Colonic mucosa (tissue), 4 donors: ENCODE data around the gene KATNIP. TPM values are rescaled to one million over a fixed set of nuclear protein-coding genes. Genes with fewer than 3 reads are reported as not detected.

Experiments used
- DNase-seq: peaks from one replicate; pipeline ENCODE4 v3.0.0-alpha.2; 2020
- H3K27ac ChIP-seq: fragments of 200-600 bp; one replicate; pipeline ENCODE4 v1.8.0; 2021
- H3K27me3 ChIP-seq: fragments of 200-600 bp; one replicate; pipeline ENCODE4 v1.8.0; 2021
- H3K36me3 ChIP-seq: fragments of 200-600 bp; one replicate; pipeline ENCODE4 v1.8.0; 2021
- H3K4me1 ChIP-seq: fragments of 200-600 bp; one replicate; pipeline ENCODE4 v1.8.0; 2021; ENCODE audit warnings: mild to moderate bottlenecking
- H3K4me3 ChIP-seq: fragments of 200-600 bp; one replicate; pipeline ENCODE4 v1.8.0; 2021
- H3K9ac ChIP-seq, 2 donors: one replicate each; pipeline ENCODE4 v1.7.0; 2013; ENCODE audit warnings: control low read depth in 2 of 2, low read depth in 2 of 2, low read length in 2 of 2
- H3K9me3 ChIP-seq: fragments of 200-600 bp; one replicate; pipeline ENCODE4 v1.8.0; 2021
- CTCF ChIP-seq: fragments of 200-600 bp; IDR thresholded peaks from one replicate; pipeline ENCODE4 v1.8.0; 2022; ENCODE audit warnings: antibody characterized with exemption, mild to moderate bottlenecking
- intact Hi-C: fragments of 100-400 bp; cut with DNase I; formaldehyde crosslinking; loops from one replicate; pipeline ENCODE4 v1.14.1; 2022
- total RNA-seq, 2 donors: library from RNA; stranded (reverse); fragmentation: NEBNext Ultra II Directional in 1 of 2; extraction: Animal tissue kit (Norgen Biotek cat#: 25700) in 1 of 2; gene quantifications; one replicate each; pipeline ENCODE4 v1.2.1, GENCODE V29; 2021
- donor health status: healthy.
- donor health status: DM: no; HTN: no; CAD: no.
- donor health status: DM: no; HTN: no; CAD: no.

KATNIP gene
- 10 to 100 TPM; 23.6 to 34.1 TPM for total RNA-seq

GRCh38 chr16:27549746-27550581, at the start of gene KATNIP, which contains the start of gene GTF3C1:
Gene KATNIP, plus strand, starts transcription at chr16:27550144. Its CDS starts 27 bp downstream, at chr16:27550171.
Gene GTF3C1, minus strand, starts transcription at chr16:27549913. Its CDS starts 23 bp downstream, at chr16:27549890.
- Histone ChIP-seq H3K9ac (peak within 1 kb of the TSS; percentile 70 to 95), H3K9me3 (no peaks in the 10 kb centered on the region), H3K27ac (peak within 1 kb of the TSS; percentile 53), H3K4me3 (peak within 1 kb of the TSS; percentile 90), H3K4me1 (peaks cover 12% of the 10 kb centered on the region), H3K36me3 (peaks cover 5% of the 10 kb centered on the region), H3K27me3 (no peaks in the 10 kb centered on the region)
- intact Hi-C loops, result no loop called here
- peak; percentile 100 for DNase-seq
- TF ChIP-seq CTCF, result no peak

GRCh38 chr16:27500801-27501200, 49.1 kb upstream of the KATNIP start:
- Histone ChIP-seq H3K36me3 (peaks cover 50% of the 10 kb centered on the region), H3K27me3 (no peaks in the 10 kb centered on the region)
- intact Hi-C loops, result no loop called here

GRCh38 chr16:27503662-27504061, 46.3 kb upstream of the KATNIP start:
- Histone ChIP-seq H3K4me1 (no peaks in the 10 kb centered on the region), H3K9ac (no peak overlapping the region), H3K9me3 (no peaks in the 10 kb centered on the region), H3K27me3 (no peaks in the 10 kb centered on the region), H3K4me3 (no peak overlapping the region), H3K27ac (no peak overlapping the region), H3K36me3 (peaks cover 70% of the 10 kb centered on the region)
- intact Hi-C loops, result no loop called here
- DNase-seq, result no peak
- TF ChIP-seq CTCF, result no peak

More at GRCh38 chr16:27500801-27501200, 49.1 kb upstream of the KATNIP start:
- Histone ChIP-seq H3K9me3 (no peaks in the 10 kb centered on the region), H3K27ac (no peak overlapping the region), H3K4me3 (no peak overlapping the region), H3K4me1 (no peaks in the 10 kb centered on the region), H3K9ac (no peak overlapping the region)
- DNase-seq, result no peak
- no peak for TF ChIP-seq CTCF

- H3K9ac ChIP-seq, result no peak overlapping the region
- peaks cover 58% of the 10 kb centered on the region for H3K36me3 ChIP-seq
- no peak overlapping the region for H3K27ac ChIP-seq
- DNase-seq, result no peak
- no peak for TF ChIP-seq CTCF
- no peaks in the 10 kb centered on the region for H3K9me3 ChIP-seq
- no peaks in the 10 kb centered on the region for H3K27me3 ChIP-seq
- no peak overlapping the region for H3K4me3 ChIP-seq
- H3K4me1 ChIP-seq, result no peaks in the 10 kb centered on the region
- intact Hi-C loops, result no loop called here
These were observed 44.4 kb upstream of the KATNIP start for GRCh38 chr16:27505297-27506236.

GRCh38 chr16:27506771-27507170, 43.2 kb upstream of the KATNIP start:
- Histone ChIP-seq H3K9ac (no peak overlapping the region), H3K36me3 (peaks cover 53% of the 10 kb centered on the region), H3K27me3 (no peaks in the 10 kb centered on the region), H3K9me3 (no peaks in the 10 kb centered on the region), H3K4me3 (no peak overlapping the region), H3K27ac (no peak overlapping the region), H3K4me1 (no peaks in the 10 kb centered on the region)
- intact Hi-C loops, result no loop called here
- no peak for TF ChIP-seq CTCF
- DNase-seq, result no peak
